ENCODE results near the gene JARID2.
"Not testable (repeated sequence)": the region's sequence is repeated elsewhere in the genome, so short reads cannot be mapped to it uniquely, and the experiment has no call there.

Gene JARID2

GRCh38 chr6:15409301-15410125, 163.6 kb downstream of the JARID2 start:
- H3K4me1 ChIP-seq (ENCODE audit: control insufficient read depth, insufficient read depth, low read length, poor library complexity, severe bottlenecking) = peaks cover 12% of the 10 kb centered on the region
- H3K27me3 ChIP-seq (replicated peaks; ENCODE audit: control insufficient read depth, insufficient read depth, low read length, poor library complexity, severe bottlenecking) = no peaks in the 10 kb centered on the region
- H3K9me3 ChIP-seq (ENCODE audit: control insufficient read depth, low read length) = no peaks in the 10 kb centered on the region
- H3K4me3 ChIP-seq (ENCODE audit: insufficient read depth, low read depth, low read length, poor library complexity, severe bottlenecking) = no peak overlapping the region
- DNase-seq = no peak
- no peak overlapping the region for H3K27ac ChIP-seq (ENCODE audit: insufficient read depth, low read length, poor library complexity, severe bottlenecking)
- no peaks in the 10 kb centered on the region for H3K36me3 ChIP-seq (ENCODE audit: control insufficient read depth, insufficient read depth, low read length)

- peaks cover 12% of the 10 kb centered on the region for H3K4me1 ChIP-seq (ENCODE audit: control insufficient read depth, insufficient read depth, low read length, poor library complexity, severe bottlenecking)
- H3K4me3 ChIP-seq (ENCODE audit: insufficient read depth, low read depth, low read length, poor library complexity, severe bottlenecking) = no peak overlapping the region
- no peaks in the 10 kb centered on the region for H3K27me3 ChIP-seq (replicated peaks; ENCODE audit: control insufficient read depth, insufficient read depth, low read length, poor library complexity, severe bottlenecking)
- DNase-seq = no peak
- no peaks in the 10 kb centered on the region for H3K36me3 ChIP-seq (ENCODE audit: control insufficient read depth, insufficient read depth, low read length)
- H3K27ac ChIP-seq (ENCODE audit: insufficient read depth, low read length, poor library complexity, severe bottlenecking) = no peak overlapping the region
- H3K9me3 ChIP-seq (ENCODE audit: control insufficient read depth, low read length) = no peaks in the 10 kb centered on the region
These were observed 164.2 kb downstream of the JARID2 start for GRCh38 chr6:15410126-15410391.

GRCh38 chr6:15410752-15411151, 164.9 kb downstream of the JARID2 start:
- Histone ChIP-seq H3K27ac (ENCODE audit: insufficient read depth, low read length, poor library complexity, severe bottlenecking) (no peak overlapping the region), H3K27me3 (replicated peaks; ENCODE audit: control insufficient read depth, insufficient read depth, low read length, poor library complexity, severe bottlenecking) (no peaks in the 10 kb centered on the region), H3K36me3 (ENCODE audit: control insufficient read depth, insufficient read depth, low read length) (no peaks in the 10 kb centered on the region), H3K4me3 (ENCODE audit: insufficient read depth, low read depth, low read length, poor library complexity, severe bottlenecking) (no peak overlapping the region), H3K9me3 (ENCODE audit: control insufficient read depth, low read length) (no peaks in the 10 kb centered on the region), H3K4me1 (ENCODE audit: control insufficient read depth, insufficient read depth, low read length, poor library complexity, severe bottlenecking) (peaks cover 12% of the 10 kb centered on the region)
- DNase-seq = no peak

- Histone ChIP-seq H3K9me3 (ENCODE audit: control insufficient read depth, low read length) (no peaks in the 10 kb centered on the region), H3K36me3 (ENCODE audit: control insufficient read depth, insufficient read depth, low read length) (no peaks in the 10 kb centered on the region), H3K4me1 (ENCODE audit: control insufficient read depth, insufficient read depth, low read length, poor library complexity, severe bottlenecking) (peaks cover 12% of the 10 kb centered on the region), H3K27ac (ENCODE audit: insufficient read depth, low read length, poor library complexity, severe bottlenecking) (no peak overlapping the region), H3K27me3 (replicated peaks; ENCODE audit: control insufficient read depth, insufficient read depth, low read length, poor library complexity, severe bottlenecking) (no peaks in the 10 kb centered on the region), H3K4me3 (ENCODE audit: insufficient read depth, low read depth, low read length, poor library complexity, severe bottlenecking) (no peak overlapping the region)
- DNase-seq = no peak
These were observed 165.9 kb downstream of the JARID2 start for GRCh38 chr6:15411766-15412165.

- no peak overlapping the region for H3K4me3 ChIP-seq (ENCODE audit: insufficient read depth, low read depth, low read length, poor library complexity, severe bottlenecking)
- no peaks in the 10 kb centered on the region for H3K9me3 ChIP-seq (ENCODE audit: control insufficient read depth, low read length)
- peaks cover 4% of the 10 kb centered on the region for H3K36me3 ChIP-seq (ENCODE audit: control insufficient read depth, insufficient read depth, low read length)
- H3K4me1 ChIP-seq (ENCODE audit: control insufficient read depth, insufficient read depth, low read length, poor library complexity, severe bottlenecking) = peaks cover 12% of the 10 kb centered on the region
- no peak overlapping the region for H3K27ac ChIP-seq (ENCODE audit: insufficient read depth, low read length, poor library complexity, severe bottlenecking)
- no peaks in the 10 kb centered on the region for H3K27me3 ChIP-seq (replicated peaks; ENCODE audit: control insufficient read depth, insufficient read depth, low read length, poor library complexity, severe bottlenecking)
- no peak for DNase-seq
These were observed 166.9 kb downstream of the JARID2 start for GRCh38 chr6:15412767-15413166.

- no peaks in the 10 kb centered on the region for H3K9me3 ChIP-seq (ENCODE audit: control insufficient read depth, low read length)
- peaks cover 12% of the 10 kb centered on the region for H3K4me1 ChIP-seq (ENCODE audit: control insufficient read depth, insufficient read depth, low read length, poor library complexity, severe bottlenecking)
- no peak overlapping the region for H3K27ac ChIP-seq (ENCODE audit: insufficient read depth, low read length, poor library complexity, severe bottlenecking)
- H3K36me3 ChIP-seq (ENCODE audit: control insufficient read depth, insufficient read depth, low read length) = peaks cover 5% of the 10 kb centered on the region
- H3K27me3 ChIP-seq (replicated peaks; ENCODE audit: control insufficient read depth, insufficient read depth, low read length, poor library complexity, severe bottlenecking) = no peaks in the 10 kb centered on the region
- no peak overlapping the region for H3K4me3 ChIP-seq (ENCODE audit: insufficient read depth, low read depth, low read length, poor library complexity, severe bottlenecking)
- DNase-seq = no peak
These were observed 167.8 kb downstream of the JARID2 start for GRCh38 chr6:15413466-15414234.

- Histone ChIP-seq H3K9me3 (ENCODE audit: control insufficient read depth, low read length) (no peaks in the 10 kb centered on the region), H3K27me3 (replicated peaks; ENCODE audit: control insufficient read depth, insufficient read depth, low read length, poor library complexity, severe bottlenecking) (no peaks in the 10 kb centered on the region), H3K4me3 (ENCODE audit: insufficient read depth, low read depth, low read length, poor library complexity, severe bottlenecking) (no peak overlapping the region), H3K27ac (ENCODE audit: insufficient read depth, low read length, poor library complexity, severe bottlenecking) (no peak overlapping the region), H3K36me3 (ENCODE audit: control insufficient read depth, insufficient read depth, low read length) (peaks cover 5% of the 10 kb centered on the region), H3K4me1 (ENCODE audit: control insufficient read depth, insufficient read depth, low read length, poor library complexity, severe bottlenecking) (peaks cover 12% of the 10 kb centered on the region)
- no peak for DNase-seq
These were observed 168.4 kb downstream of the JARID2 start for GRCh38 chr6:15414235-15414612.

- not testable (repeated sequence) for H3K36me3 ChIP-seq (ENCODE audit: control insufficient read depth, insufficient read depth, low read length); H3K4me3 ChIP-seq (ENCODE audit: insufficient read depth, low read depth, low read length, poor library complexity, severe bottlenecking); DNase-seq; H3K27ac ChIP-seq (ENCODE audit: insufficient read depth, low read length, poor library complexity, severe bottlenecking); H3K9me3 ChIP-seq (ENCODE audit: control insufficient read depth, low read length); H3K27me3 ChIP-seq (replicated peaks; ENCODE audit: control insufficient read depth, insufficient read depth, low read length, poor library complexity, severe bottlenecking); H3K4me1 ChIP-seq (ENCODE audit: control insufficient read depth, insufficient read depth, low read length, poor library complexity, severe bottlenecking)
These were observed 169.8 kb downstream of the JARID2 start for GRCh38 chr6:15415622-15416021.

- H3K4me1 ChIP-seq (ENCODE audit: control insufficient read depth, insufficient read depth, low read length, poor library complexity, severe bottlenecking) = peaks cover 5% of the 10 kb centered on the region
- no peak overlapping the region for H3K27ac ChIP-seq (ENCODE audit: insufficient read depth, low read length, poor library complexity, severe bottlenecking)
- DNase-seq = no peak
- peaks cover 5% of the 10 kb centered on the region for H3K36me3 ChIP-seq (ENCODE audit: control insufficient read depth, insufficient read depth, low read length)
- H3K9me3 ChIP-seq (ENCODE audit: control insufficient read depth, low read length) = peaks cover 5% of the 10 kb centered on the region
- H3K27me3 ChIP-seq (replicated peaks; ENCODE audit: control insufficient read depth, insufficient read depth, low read length, poor library complexity, severe bottlenecking) = no peaks in the 10 kb centered on the region
- H3K4me3 ChIP-seq (ENCODE audit: insufficient read depth, low read depth, low read length, poor library complexity, severe bottlenecking) = no peak overlapping the region
These were observed 171.2 kb downstream of the JARID2 start for GRCh38 chr6:15416932-15417509.

- Histone ChIP-seq H3K9me3 (ENCODE audit: control insufficient read depth, low read length) (peaks cover 5% of the 10 kb centered on the region), H3K36me3 (ENCODE audit: control insufficient read depth, insufficient read depth, low read length) (peaks cover 5% of the 10 kb centered on the region), H3K27me3 (replicated peaks; ENCODE audit: control insufficient read depth, insufficient read depth, low read length, poor library complexity, severe bottlenecking) (no peaks in the 10 kb centered on the region), H3K4me1 (ENCODE audit: control insufficient read depth, insufficient read depth, low read length, poor library complexity, severe bottlenecking) (peaks cover 8% of the 10 kb centered on the region), H3K4me3 (ENCODE audit: insufficient read depth, low read depth, low read length, poor library complexity, severe bottlenecking) (no peak overlapping the region), H3K27ac (ENCODE audit: insufficient read depth, low read length, poor library complexity, severe bottlenecking) (no peak overlapping the region)
- no peak for DNase-seq
These were observed 171.9 kb downstream of the JARID2 start for GRCh38 chr6:15417811-15418210.

All from effector memory CD4-positive, alpha-beta T cell (primary cell).